Measurements from ENCODE around the gene XRN2. TPM values are rescaled to one million over a fixed set of nuclear protein-coding genes. Genes with fewer than 3 reads are reported as not detected.

The XRN2 gene, protein sequence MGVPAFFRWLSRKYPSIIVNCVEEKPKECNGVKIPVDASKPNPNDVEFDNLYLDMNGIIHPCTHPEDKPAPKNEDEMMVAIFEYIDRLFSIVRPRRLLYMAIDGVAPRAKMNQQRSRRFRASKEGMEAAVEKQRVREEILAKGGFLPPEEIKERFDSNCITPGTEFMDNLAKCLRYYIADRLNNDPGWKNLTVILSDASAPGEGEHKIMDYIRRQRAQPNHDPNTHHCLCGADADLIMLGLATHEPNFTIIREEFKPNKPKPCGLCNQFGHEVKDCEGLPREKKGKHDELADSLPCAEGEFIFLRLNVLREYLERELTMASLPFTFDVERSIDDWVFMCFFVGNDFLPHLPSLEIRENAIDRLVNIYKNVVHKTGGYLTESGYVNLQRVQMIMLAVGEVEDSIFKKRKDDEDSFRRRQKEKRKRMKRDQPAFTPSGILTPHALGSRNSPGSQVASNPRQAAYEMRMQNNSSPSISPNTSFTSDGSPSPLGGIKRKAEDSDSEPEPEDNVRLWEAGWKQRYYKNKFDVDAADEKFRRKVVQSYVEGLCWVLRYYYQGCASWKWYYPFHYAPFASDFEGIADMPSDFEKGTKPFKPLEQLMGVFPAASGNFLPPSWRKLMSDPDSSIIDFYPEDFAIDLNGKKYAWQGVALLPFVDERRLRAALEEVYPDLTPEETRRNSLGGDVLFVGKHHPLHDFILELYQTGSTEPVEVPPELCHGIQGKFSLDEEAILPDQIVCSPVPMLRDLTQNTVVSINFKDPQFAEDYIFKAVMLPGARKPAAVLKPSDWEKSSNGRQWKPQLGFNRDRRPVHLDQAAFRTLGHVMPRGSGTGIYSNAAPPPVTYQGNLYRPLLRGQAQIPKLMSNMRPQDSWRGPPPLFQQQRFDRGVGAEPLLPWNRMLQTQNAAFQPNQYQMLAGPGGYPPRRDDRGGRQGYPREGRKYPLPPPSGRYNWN
- total RNA-seq (2022; extraction: Qiagen RNA extraction): 92.8 to 107 TPM (median 102 TPM) in 5 replicates

DNA sequence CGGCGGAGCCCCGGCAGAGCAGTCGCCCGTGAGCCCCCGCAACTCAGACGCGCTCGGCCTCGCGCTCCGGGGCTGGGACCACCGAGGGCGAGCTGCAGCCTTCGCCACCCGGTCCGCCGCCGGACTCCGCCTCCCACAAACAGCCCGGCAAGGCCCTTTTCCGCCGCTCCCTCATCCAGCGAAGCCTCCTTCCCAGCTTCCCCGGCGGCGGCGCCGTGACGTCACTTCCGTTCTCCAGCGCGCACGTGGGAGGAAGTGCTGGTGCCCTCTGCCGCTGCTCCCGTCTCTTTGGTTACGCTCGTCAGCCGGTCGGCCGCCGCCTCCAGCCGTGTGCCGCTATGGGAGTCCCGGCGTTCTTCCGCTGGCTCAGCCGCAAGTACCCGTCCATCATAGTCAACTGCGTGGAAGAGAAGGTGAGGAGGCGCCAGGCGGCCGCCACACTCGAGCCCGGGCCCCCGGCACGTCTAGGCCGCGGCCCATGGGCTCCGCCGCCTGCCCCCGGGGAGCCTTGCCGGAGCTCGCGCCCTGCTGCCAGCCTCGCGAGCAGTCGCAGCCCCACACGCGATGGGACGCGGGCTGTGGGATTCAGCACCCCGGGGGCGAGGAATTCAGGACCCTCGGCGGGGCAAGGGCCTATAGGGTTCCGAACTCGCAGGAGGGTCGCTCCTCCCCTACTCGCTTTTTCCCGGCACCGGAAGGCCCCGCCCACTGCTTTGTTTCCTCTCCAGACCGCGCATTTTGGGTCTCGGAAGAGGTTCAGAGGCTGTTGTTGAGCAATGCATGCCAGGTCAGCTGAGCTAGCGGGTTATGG lies at the start of gene XRN2:
Gene XRN2 (plus strand): TSS at position 271 of the 811 bp plus-strand sequence. CDS start 68 bp downstream, at position 339.

DNA sequence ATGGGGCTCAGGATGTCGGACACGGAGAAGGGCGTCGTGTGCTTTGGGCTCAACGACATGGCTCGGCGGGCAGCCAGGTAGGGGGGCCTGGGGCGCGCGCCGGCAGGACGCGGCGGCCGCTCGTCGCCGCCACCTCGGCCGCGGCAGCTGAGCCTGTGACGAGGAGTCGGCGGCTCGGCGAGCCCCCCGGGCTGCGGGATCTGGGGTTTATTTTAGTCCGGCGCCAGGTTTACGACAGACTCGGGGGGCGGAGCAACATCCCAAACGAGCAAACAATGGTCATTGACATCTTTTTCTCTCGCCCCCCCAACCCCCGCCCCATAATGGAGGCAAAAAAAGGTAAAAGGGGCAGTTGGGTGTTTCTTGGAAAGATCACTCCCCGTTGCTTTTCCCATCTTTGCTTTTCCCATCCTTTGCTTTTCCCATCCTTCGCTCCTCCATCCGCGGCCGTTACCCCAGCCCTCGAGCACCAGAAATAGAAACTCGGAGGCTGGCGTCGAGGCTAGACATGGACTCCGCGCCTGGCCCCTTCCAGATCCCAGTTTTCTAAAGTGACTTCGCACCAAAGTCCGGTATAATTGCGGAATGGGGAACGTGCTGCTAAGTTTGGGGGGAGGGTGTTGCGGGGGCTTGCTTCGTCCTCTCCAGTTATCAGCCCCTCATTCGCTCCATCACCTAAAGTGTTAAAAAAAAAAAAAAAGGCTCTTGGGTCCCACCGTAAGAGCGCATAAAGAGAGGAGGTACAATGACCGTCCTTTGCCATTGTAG lies 94.4 kb downstream of the XRN2 start, which contains the start of gene NKX2-4:
Gene NKX2-4 (minus strand): TSS at position 186 of the 768 bp plus-strand sequence. CDS start 127 bp downstream, at position 59.

Other genes starting within 250 kb of the XRN2 start
- gene LINC00237, start 197.0 kb upstream of the XRN2 start, total RNA-seq (2022; extraction: Qiagen RNA extraction): not detected in 5 replicates
- 4.4 to 5.3 TPM (median 4.5 TPM) in 5 replicates for gene KIZ, start 177.2 kb upstream of the XRN2 start, total RNA-seq (2022; extraction: Qiagen RNA extraction)
- 0.03 TPM in 1 of 5 replicates, not detected in the others for gene NKX2-4, start 94.2 kb downstream of the XRN2 start, total RNA-seq (2022; extraction: Qiagen RNA extraction)
- not detected in 5 replicates for gene NKX2-2, start 210.7 kb downstream of the XRN2 start, total RNA-seq (2022; extraction: Qiagen RNA extraction)

Data from A549 treated with dexamethasone at 1 μM for 4 hours (cell line).